Hematopoietic multipotent progenitor cell treated with erythropoietin and hydrocortisone succinate and interleukin-3 and kit ligand, for 17 days (in vitro differentiated cells): Measurements from ENCODE around the gene LOXHD1.

Source experiments
- DNase-seq: peaks from one replicate; pipeline ENCODE4 v3.0.0-alpha.2; 2015; ENCODE audit warnings: low spot score

LOXHD1 gene

GRCh38 chr18:46625069-46625468 is 32.0 kb downstream of the LOXHD1 start:
- no peak for DNase-seq

- DNase-seq = no peak
Observed at GRCh38 chr18:46624127-46624526, 32.9 kb downstream of the LOXHD1 start.

GRCh38 chr18:46623541-46623940 is 33.5 kb downstream of the LOXHD1 start:
- no peak for DNase-seq

GRCh38 chr18:46622999-46623398 is 34.0 kb downstream of the LOXHD1 start:
- no peak for DNase-seq

- no peak for DNase-seq
Observed at GRCh38 chr18:46622451-46622850, 34.6 kb downstream of the LOXHD1 start.

GRCh38 chr18:46621871-46622270 is 35.1 kb downstream of the LOXHD1 start:
- no peak for DNase-seq

- no peak for DNase-seq
Observed at GRCh38 chr18:46621111-46621766, 35.8 kb downstream of the LOXHD1 start.

- no peak for DNase-seq
Observed at GRCh38 chr18:46619559-46619958, 37.5 kb downstream of the LOXHD1 start.

GRCh38 chr18:46615720-46616119 is 41.3 kb downstream of the LOXHD1 start:
- DNase-seq = no peak

- no peak for DNase-seq
Observed at GRCh38 chr18:46609048-46609447, 48.0 kb downstream of the LOXHD1 start.

GRCh38 chr18:46607926-46608325 is 49.1 kb downstream of the LOXHD1 start:
- no peak for DNase-seq

GRCh38 chr18:46601141-46601805 is 55.7 kb downstream of the LOXHD1 start:
- DNase-seq = no peak

GRCh38 chr18:46596119-46596518 is 60.9 kb downstream of the LOXHD1 start:
- no peak for DNase-seq

- no peak for DNase-seq
Observed at GRCh38 chr18:46591783-46592391, 65.1 kb downstream of the LOXHD1 start.

- DNase-seq = no peak
Observed at GRCh38 chr18:46590103-46590502, 66.9 kb downstream of the LOXHD1 start.

GRCh38 chr18:46588971-46589660 is 67.9 kb downstream of the LOXHD1 start:
- no peak for DNase-seq

GRCh38 chr18:46587600-46587999 is 69.4 kb downstream of the LOXHD1 start:
- no peak for DNase-seq

GRCh38 chr18:46583711-46584110 is 73.3 kb downstream of the LOXHD1 start:
- no peak for DNase-seq

GRCh38 chr18:46581648-46582047 is 75.4 kb downstream of the LOXHD1 start:
- no peak for DNase-seq

- no peak for DNase-seq
Observed at GRCh38 chr18:46578987-46579386, 78.0 kb downstream of the LOXHD1 start.

GRCh38 chr18:46577546-46577945 is 79.5 kb downstream of the LOXHD1 start:
- DNase-seq = no peak

GRCh38 chr18:46575851-46576250 is 81.2 kb downstream of the LOXHD1 start:
- DNase-seq = no peak

GRCh38 chr18:46574743-46575115 is 82.3 kb downstream of the LOXHD1 start:
- no peak for DNase-seq
